Measurements from ENCODE around the gene UBE3B.
"Not testable (repeated sequence)": the region's sequence is repeated elsewhere in the genome, so short reads cannot be mapped to it uniquely, and the experiment has no call there.

Gene UBE3B

DNA sequence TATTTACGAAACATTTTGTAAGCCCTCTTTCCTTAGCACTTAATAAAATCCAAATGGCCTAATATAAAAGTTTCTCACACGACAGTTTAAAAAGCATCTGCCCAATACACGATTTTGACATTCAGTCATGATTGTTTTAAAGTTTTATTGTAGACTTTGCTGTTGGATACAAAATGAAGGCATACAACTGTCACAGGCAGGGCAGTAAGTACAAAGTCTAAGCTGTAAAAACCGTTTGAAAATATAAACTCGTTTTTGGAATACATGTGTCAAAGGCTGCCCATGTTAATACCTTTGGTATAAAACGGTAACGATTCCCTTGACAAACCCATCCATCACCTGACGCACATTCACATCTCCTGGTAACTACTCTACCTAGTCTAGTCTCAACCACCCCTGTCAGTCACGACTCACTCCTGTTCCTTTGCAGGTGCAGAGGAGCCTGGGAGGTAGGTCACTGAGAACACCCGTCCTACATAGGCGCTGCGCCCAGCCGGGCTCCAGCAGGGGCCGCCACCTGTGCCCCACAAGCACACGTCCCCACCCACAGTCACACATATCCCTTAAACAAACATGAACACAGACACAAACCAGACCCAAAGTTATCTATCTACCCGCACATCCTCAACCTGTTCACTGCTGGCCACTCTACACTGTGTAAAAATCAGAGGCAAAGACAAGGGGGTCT, 27.4 kb upstream of the UBE3B start:
- no peak for DNase-seq

DNA sequence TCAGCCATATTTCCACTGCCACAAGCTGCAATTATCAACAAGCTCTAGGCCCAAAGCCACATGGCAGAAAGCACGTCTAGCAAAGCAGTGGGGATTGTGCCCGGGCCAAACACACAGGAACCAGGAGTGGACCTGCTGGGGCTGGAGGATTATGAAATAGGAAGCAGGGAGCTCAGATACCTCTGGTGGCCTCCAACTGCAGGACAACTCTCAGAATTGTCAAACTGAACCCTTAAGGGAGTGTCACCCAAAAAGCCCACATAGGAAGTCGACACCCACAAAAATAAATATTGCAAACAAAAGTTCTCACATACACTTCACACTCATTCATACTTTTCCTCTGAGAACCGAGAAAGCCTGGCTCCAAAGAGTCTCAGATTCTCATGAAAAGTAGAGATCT, 26.5 kb upstream of the UBE3B start:
- DNase-seq, result no peak

DNA sequence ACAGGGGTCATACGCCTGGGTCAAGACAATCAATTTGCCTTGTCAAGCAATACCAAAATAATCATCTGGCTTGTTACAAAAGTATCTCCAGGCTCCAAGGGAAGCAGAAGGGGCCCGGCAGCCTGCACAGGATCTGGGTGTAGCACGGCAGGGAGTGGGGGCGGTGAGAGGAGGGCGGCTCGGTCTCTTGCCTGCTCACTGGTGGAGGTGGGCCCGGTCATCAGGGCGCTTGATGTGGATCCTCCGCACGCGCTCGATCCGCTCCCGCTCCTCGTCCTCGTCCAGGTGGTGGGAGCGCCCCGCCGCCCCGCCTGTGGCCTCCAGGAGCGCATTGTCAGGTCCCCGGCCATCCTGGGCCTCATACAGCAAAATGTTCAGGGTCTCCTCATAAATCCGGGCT, 26.0 kb upstream of the UBE3B start:
- DNase-seq, result no peak

GRCh38 chr12:109452489-109452888, 24.9 kb upstream of the UBE3B start:
- DNase-seq, result no peak

DNA sequence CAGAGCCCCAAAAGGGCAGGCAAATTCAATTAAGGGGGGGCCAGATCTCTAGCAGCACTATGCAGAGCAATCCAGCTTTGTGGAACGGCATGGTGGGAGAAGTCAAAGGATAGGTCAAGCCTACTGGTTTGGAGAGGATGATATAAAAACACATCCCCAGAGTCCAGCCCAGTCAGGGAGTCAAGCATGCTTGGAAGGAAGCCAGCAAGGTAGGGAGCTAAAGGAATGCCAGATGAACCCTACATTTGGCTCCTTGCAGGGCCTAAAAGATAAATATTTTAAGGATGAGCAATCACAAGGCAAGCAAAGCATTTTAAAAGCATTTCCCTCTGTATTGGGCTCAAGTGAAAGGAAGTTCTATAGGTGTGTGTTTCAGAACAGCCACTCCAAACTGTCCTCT, 21.7 kb upstream of the UBE3B start:
- no peak for DNase-seq

DNA sequence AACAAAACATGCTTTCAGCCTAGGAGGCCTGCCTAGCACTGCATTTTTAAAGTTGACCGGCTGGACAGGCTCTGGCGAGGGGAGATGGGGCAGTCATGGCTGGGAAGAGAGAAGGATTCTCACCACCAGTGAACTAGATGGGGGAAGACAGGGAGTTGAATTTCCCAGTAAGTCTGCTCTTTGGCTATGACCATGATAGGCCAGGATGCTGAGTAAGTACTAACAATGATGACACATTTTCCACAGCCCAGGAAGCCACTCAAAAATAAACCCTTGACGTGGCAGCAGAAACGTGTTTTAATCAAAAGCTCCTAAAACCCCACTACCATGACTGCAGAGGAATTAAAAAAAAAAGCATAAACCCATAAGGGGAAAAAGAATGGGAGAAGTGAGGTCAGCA, 19.3 kb upstream of the UBE3B start:
- no peak for DNase-seq

GRCh38 chr12:109458771-109459208, 18.6 kb upstream of the UBE3B start:
- no peak for DNase-seq

DNA sequence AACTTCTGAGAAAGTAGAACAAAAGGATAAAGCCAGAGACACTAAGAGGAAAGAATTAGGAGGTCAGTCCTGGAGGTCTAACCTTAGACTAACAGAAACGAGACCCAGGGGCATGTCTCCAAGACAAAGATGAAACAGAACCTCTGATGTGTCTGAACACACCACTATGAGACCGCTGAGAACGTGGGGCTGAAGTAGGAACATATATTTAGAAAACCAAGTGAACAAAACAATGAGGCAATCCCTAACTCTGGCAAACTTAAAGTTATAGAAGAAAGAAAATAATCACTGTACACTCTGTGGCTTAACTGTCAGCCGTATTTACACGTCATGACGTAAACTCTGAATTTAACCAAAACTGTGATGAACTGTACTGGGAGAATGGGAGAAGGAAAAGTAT, 18.2 kb upstream of the UBE3B start:
- no peak for DNase-seq

DNA sequence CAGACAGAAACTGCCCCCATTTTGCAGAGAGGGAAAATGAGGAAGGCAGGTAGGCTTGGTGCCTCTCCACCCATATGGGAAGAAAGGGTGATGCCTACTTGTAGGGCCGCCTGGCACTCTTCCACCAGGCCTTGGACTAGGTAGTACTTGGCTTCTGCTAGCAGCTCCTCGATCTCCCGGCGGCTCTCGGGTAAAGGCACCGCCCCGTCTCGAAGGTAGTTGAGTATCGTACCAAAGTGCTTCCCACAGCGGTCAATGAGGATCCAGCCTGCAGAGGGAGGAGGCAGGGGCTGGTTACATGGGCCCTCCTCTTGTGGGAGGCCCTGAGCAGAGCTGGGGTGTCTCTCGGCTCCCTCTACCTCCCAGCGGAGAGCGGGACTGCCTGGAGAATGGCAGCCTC, 16.9 kb upstream of the UBE3B start:
- DNase-seq, result no peak

GRCh38 chr12:109461049-109461845, 16.2 kb upstream of the UBE3B start:
- DNase-seq, result no peak

GRCh38 chr12:109461846-109462756, 15.3 kb upstream of the UBE3B start:
- DNase-seq, result no peak

- DNase-seq, result no peak
These were observed 14.4 kb upstream of the UBE3B start for GRCh38 chr12:109462868-109463692.

DNA sequence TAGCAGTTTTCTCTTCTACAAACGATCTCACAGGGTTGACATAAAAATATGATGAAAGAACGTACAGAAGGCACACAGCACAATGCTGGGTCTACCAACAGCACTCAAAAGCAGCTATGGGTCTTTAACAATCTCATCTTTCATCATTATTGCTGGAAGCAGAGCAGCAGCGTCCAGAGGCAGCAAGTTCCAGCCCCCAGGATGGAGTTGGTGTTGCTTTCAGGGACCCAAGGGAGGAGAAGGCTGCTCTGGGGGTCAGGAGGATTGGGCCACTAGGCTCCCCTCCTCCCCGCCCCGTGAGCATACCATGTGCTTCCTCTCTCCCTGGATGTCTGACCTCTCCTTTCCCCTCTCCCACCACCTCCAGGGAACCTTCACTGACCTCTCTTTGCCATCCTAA, 13.7 kb upstream of the UBE3B start:
- DNase-seq, result no peak

- no peak for DNase-seq
These were observed 12.6 kb upstream of the UBE3B start for GRCh38 chr12:109464642-109465351.

DNA sequence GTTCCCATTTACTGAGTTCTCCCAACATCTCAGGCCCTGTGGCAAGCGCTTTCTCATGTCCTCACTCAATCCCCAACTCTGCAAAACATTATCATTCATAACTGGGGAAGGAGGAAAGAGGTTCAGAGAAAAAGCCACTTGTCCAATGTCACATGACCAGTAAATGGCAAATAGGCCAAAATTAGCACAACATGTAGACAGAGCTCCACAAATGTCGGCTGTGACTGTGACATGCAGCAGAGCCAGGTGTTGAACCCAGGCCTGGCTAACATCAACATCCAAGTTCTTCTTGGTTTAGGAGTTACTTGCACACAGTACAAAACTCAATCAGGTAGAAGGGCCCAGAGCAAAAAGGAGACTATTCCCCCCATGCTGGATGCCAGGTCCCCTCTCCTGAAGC, 11.1 kb upstream of the UBE3B start:
- no peak for DNase-seq

- no peak for DNase-seq
These were observed 10.6 kb upstream of the UBE3B start for GRCh38 chr12:109466821-109467220.

GRCh38 chr12:109467978-109468676, 9.3 kb upstream of the UBE3B start:
- no peak for DNase-seq

- no peak for DNase-seq
These were observed 7.9 kb upstream of the UBE3B start for GRCh38 chr12:109469517-109469916.

DNA sequence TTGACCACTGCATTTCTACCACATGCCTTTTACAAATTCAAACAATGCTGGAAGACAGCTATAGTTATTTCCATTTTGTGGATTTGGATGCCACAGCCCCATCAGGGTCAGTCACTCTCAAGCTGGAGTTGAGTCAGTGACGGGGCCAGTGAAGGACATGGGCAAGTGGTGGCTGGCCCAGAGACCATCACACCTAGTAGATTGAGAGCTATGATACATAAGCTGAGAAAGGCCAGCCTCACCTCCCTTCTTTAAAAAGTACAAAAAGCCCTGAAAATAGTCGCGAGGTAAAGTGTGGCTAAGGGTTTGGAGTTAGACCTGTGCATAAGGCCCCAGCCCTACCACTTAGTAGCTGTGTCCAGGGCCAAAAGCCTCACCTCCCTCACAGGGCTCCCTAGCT, 4.4 kb upstream of the UBE3B start:
- no peak for DNase-seq

DNA sequence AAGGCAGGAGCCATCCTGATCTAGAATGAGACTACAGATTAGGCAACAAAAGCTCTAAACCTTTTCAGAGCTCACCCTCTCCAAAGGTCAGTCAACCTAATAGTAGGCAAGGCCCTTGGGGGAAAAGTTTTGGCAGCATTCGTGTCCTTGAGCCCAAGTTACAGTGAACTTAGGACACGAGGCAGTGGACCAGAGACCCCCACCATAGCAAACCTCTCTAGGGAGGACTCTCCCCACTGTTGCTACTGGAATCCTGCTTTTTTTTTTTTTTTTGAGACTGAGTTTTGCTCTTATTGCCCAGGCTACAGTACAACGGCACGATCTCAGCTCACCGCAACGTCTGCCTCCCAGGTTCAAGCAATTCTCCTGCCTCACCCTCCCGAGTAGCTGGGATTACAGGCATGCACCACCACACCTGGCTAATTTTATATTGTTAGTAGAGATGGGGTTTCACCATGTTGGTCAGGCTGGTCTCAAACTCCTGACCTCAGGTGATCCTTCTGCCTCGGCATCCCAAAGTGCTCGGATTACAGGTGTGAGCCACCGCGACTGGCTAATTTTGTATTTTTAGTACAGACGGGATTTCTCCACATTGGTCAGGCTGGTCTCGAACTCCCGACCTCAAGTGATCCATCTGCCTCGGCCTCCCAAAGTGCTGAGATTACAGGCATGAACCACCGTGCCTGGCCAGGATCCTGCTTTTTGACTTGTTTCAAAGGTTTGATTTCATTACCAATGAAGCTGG, 3.7 kb upstream of the UBE3B start:
- DNase-seq, result not testable (repeated sequence)

DNA sequence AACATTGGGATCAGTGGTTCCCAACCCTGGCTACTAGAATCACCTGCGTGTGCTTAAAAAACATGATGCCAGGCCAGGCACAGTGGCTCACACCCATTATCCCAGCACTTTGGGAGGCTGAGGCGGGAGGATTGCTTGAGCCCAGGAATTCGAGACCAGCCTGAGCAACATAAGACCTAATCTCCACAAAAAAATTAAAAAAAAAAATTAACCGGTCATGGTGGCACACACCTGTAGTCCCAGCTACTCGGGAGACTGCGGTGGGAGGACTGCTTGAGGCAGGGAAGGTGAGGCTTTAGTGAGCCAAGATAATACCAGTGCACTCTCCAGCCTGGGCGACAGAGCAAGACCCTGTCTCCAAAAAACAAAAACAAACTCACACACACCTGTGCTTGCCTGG, 2.3 kb upstream of the UBE3B start:
- DNase-seq, result no peak
